Panc1 (cell line): ENCODE data around the gene EGFLAM.

Experiments used
- CTCF ChIP-seq: fragments of 450-650 bp; IDR thresholded peaks from 2 replicates; pipeline ENCODE4 v1.5.1; 2017; ENCODE audit warnings: mild to moderate bottlenecking
- SIN3A ChIP-seq: IDR thresholded peaks from 2 replicates; pipeline ENCODE4 v1.6.1; 2012; ENCODE audit warnings: low read depth, mild to moderate bottlenecking, low read length, moderate library complexity, borderline replicate concordance; ENCODE audit not compliant: insufficient read depth
- TCF7L2 ChIP-seq: IDR thresholded peaks from 2 replicates; pipeline ENCODE4 v1.6.1; 2011; ENCODE audit warnings: mild to moderate bottlenecking, low read depth, low read length, inconsistent platforms

DNA sequence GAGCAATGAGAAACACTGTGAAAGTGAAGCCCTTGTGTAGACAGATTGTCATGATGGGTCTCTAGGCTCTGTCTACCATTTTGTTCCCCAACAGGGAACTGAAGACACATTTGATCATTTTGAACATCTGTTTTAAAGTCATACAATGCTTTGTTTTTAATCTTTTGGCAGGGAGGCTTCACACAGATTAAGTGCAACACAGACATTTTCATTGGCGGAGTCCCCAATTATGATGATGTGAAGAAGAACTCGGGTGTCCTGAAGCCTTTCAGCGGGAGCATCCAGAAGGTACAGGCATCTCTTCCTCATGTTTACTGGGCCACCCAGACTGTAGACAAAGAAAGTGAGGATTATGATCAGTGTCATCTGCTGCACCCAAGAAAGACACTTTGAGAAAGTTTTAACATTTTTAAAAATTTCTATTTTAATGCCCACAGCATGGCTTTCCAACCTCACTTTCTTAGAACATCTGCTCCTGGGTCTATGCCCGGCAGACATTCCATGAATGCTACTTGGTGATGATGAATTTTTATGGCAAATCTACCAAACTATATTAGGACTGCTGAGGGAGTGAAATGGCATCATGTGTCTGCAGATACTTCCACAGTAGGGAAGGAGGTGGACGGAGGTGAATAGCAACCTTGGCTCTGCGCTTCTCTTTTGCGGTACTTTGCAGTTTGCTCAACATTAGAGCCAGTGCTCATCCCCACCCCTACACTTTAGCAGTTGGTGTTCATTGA, 176.8 kb downstream of the EGFLAM start:
- no peak for TF ChIP-seq CTCF
- no peak for TF ChIP-seq TCF7L2
- TF ChIP-seq SIN3A: no peak
